ENCODE results near the gene SDS.

- TF ChIP-seq CTCF (IDR thresholded peaks at IDR 0.05) (no peak), POLR2A (IDR thresholded peaks at IDR 0.05) (no peak), POLR2AphosphoS5 (IDR thresholded peaks at IDR 0.05) (no peak), EP300 (IDR thresholded peaks at IDR 0.05) (no peak)
Observed at GRCh38 chr12:113436993-113437728, 33.5 kb upstream of the SDS start.

All from sigmoid colon (tissue), 4 donors.